H1 (cell line): ENCODE measurements around the gene FYB2. TPM values are rescaled to one million over a fixed set of nuclear protein-coding genes. Genes with fewer than 3 reads are reported as not detected.

Experiments used
- BCL11A ChIP-seq, 2 experiments: IDR thresholded peaks; one replicate each; pipeline ENCODE4 v1.6.1; 2011; ENCODE audit warnings: low read depth in 2 of 2, low read length in 2 of 2, mild to moderate bottlenecking in 2 of 2
- FOSL1 ChIP-seq: IDR thresholded peaks from 2 replicates; pipeline ENCODE4 v1.6.1; 2011; ENCODE audit warnings: mild to moderate bottlenecking, low read depth, low read length, moderate library complexity; ENCODE audit not compliant: insufficient read depth
- NRF1 ChIP-seq: IDR thresholded peaks from 2 replicates; pipeline ENCODE4 v1.6.1; 2011; ENCODE audit warnings: mild to moderate bottlenecking, low read depth, low read length, improper control_type of control experiment
- POU5F1 ChIP-seq: IDR thresholded peaks from 2 replicates; pipeline ENCODE4 v1.6.1; 2011; ENCODE audit warnings: low read depth, mild to moderate bottlenecking, low read length, moderate library complexity
- RAD21 ChIP-seq, 2 experiments: IDR thresholded peaks in 1 of 2; conservative IDR thresholded peaks in 1 of 2; 2 replicates each; pipeline ENCODE4 v1.6.1; 2011; ENCODE audit warnings: low read depth in 2 of 2, low read length in 2 of 2, improper control_type of control experiment in 1 of 2, inconsistent platforms in 1 of 2, mild to moderate bottlenecking in 1 of 2, moderate library complexity in 1 of 2
- SIRT6 ChIP-seq: IDR thresholded peaks from one replicate; pipeline ENCODE4 v1.7.1; 2012; ENCODE audit warnings: low read length, inconsistent platforms
- TAF7 ChIP-seq: optimal IDR thresholded peaks from 2 replicates; pipeline ENCODE3; 2011; ENCODE audit warnings: low read depth, mild to moderate bottlenecking, inconsistent platforms, low read length, moderate library complexity, borderline replicate concordance
- polyA plus RNA-seq, 7 experiments: library from polyadenylated mRNA; depleted of rRNA in 3 of 7; stranded (reverse) in 5 of 7; unstranded in 2 of 7; fragments of >200 nt in 5 of 7; fragments of 200-250 nt in 2 of 7; gene quantifications; 1 replicate in 5 of 7; 2 replicates in 1 of 7; 4 replicates in 1 of 7; pipeline versions ENCODE4 v1.2.1 to v1.2.3, GENCODE V29; 2011 to 2013; ENCODE audit warnings: missing spikeins in 2 of 7, mixed read lengths in 2 of 7
- total RNA-seq: library from RNA; stranded (reverse); fragmentation: NEBNext Ultra II Directional; extraction: Animal tissue kit (Norgen Biotek cat#: 25700); gene quantifications from 2 replicates; pipeline ENCODE4 v1.2.1, GENCODE V29; 2021

Gene FYB2
- total and polyA plus RNA-seq, 2 of the 8 experiments (the other 6 are each of a cell fraction or from before 2014, with no cell fraction given), result 0.11 to 0.17 TPM

DNA sequence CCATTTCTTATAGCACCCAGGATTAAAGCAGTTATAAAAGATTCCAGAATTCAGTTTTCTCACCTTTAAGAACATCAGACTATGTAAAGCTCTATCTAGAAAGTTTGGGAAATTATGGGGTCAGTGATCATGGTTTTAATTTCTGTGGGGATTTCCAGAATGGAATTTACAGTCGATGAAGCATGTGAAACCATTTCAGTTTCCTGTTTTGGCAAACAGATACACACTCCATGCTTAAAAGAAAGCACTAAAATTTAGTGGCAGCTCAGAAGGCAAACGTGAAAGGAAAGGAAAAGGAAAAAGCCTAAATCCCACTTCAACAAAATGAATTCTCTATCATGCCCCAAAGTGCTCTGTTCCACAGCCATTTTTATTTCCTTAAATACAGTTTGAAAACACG is 60.4 kb downstream of the FYB2 start (continued):
- TF ChIP-seq BCL11A (IDR thresholded peaks at IDR 0.05; ENCODE audit: low read depth in 2 of 2, low read length in 2 of 2) (no peak), SIRT6 (no peak), POU5F1 (no peak), RAD21 (IDR thresholded peaks at IDR 0.05 in 1 of 2, conservative IDR thresholded peaks at IDR 0.05 in 1 of 2; ENCODE audit: low read depth in 2 of 2, low read length in 2 of 2) (no peak), FOSL1 (no peak), TAF7 (no peak), NRF1 (no peak)
- TF ChIP-seq, all 59 proteins: peak for 0
